Activated naive CD8-positive, alpha-beta T cell treated with anti-CD3 and anti-CD28 coated beads, Interleukin-2, amount 50 U/mL, for 16 hours (primary cell): ENCODE measurements around the gene NOP53.
"Not testable (repeated sequence)": the region's sequence is repeated elsewhere in the genome, so short reads cannot be mapped to it uniquely, and the experiment has no call there.

Experiments used
- DNase-seq: peaks from one replicate; pipeline ENCODE4 v3.0.0-alpha.2; 2020; ENCODE audit warnings: low read depth, low spot score

The NOP53 gene

DNA sequence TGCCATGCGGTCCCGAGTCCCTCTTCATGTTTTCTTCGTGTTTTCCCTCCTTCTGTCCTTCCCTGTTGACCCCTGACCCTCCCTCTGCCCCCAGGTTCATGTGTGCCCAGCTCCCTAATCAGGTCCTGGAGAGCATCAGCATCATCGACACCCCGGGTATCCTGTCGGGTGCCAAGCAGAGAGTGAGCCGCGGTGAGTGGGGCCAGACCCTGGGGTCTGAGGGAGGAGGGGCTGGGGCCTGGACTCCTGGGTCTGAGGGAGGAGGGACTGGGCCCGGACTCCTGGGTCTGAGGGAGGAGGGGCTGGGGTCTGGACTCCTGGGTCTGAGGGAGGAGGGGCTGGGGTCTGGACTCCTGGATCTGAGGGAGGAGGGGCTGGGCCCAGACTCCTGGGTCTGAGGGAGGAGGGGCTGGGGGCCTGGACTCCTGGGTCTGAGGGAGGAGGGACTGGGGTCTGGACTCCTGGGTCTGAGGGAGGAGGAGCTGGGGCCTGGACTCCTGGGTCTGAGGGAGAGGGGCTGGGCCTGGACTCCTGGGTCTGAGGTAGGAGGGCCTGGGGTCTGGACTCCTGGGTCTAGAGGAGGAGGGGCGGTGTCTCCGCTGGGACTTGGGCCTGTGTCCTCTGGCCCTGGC, 26.8 kb upstream of the NOP53 start:
- DNase-seq: not testable (repeated sequence)

DNA sequence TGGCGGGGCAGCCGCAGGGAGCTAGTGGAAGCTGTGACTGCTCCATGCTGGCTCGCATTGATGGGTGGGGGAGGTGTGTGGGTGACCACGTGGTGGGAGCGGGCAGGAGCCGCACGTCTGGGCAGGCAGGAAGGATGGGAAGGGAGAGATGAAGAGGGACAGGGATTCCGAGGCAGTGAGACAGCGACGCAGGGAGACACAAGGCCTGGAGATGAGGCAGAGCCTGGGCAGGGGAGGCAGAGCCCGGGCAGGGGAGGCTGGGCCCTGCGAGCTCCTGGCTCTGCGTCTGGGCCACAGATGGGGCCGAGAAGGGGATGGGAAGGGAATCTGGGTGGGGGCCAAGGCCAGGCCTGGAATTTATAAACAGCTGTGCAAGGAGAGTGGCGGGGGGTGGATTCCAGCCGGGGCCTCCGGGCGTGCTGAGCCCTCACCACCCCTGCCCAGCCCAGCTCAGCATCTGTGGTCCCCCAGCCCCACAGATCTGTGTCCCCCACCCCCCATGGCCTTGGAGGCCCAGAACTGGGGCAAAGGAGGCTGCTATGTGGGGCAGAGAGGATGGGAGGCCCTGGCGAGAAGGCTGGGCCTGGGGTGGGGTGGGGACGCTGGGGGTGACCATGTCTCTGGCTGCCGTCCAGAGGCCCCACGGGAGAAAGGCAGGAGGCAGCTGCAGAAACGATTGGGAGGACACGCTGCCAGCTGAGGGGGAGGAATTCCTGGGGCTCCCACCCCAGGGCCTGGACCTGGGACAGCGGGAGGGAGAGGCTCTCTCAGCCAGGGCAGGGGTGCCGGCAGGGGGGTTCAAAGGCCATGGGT, 26.1 kb upstream of the NOP53 start:
- no peak for DNase-seq

DNA sequence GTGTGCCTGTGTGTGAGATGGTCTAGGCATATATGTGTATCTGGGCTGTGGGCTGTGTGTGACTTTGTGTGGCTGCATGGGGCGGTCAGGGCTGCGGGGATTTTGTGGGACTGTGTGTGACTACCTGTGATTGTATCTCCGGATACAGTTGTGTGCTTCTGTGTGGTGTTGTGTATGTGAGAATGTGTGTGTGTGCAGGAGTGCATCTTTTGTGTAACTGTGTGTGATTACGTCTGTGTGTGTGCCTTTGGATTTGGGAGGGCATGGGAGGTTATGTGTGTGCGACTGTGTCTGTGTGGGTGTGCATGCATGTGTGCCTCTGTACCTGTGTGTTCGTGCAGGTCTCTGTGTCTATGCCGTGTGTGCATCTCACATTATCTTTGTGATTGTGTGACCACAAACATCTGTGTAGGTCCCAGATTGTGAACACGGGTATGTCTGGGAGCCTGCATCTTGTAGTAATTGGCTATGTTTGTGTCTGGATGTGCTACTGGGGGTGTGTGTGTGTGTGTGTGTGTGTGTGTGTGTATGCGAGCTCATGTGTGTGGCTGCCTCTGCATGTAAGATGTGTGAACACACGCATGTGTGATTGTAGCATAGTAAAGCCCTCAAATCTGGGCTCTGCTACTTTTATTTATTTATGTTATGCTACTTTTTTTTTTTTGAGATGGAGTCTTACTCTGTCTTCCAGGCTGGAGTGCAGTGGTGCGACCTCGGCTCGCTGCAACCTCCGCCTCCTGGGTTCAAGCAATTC, 24.5 kb upstream of the NOP53 start:
- no peak for DNase-seq

DNA sequence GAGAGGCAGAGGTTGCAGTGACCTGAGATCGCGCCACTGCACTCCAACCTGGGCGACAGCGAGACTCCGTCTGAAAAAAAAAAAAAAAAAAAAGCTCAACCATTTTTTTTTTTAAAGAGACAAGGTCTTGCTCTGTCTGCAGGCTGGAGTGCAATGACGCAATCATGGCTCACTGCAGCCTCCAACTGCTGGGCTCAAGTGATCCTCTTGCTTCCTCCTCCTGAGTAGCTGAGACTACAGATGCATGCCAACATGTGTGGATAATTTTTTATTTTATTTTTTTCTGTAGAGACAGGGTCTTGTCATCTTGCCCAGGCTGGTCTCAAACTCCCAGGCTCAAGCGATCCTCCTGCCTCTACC, 21.8 kb upstream of the NOP53 start:
- DNase-seq: no peak

DNA sequence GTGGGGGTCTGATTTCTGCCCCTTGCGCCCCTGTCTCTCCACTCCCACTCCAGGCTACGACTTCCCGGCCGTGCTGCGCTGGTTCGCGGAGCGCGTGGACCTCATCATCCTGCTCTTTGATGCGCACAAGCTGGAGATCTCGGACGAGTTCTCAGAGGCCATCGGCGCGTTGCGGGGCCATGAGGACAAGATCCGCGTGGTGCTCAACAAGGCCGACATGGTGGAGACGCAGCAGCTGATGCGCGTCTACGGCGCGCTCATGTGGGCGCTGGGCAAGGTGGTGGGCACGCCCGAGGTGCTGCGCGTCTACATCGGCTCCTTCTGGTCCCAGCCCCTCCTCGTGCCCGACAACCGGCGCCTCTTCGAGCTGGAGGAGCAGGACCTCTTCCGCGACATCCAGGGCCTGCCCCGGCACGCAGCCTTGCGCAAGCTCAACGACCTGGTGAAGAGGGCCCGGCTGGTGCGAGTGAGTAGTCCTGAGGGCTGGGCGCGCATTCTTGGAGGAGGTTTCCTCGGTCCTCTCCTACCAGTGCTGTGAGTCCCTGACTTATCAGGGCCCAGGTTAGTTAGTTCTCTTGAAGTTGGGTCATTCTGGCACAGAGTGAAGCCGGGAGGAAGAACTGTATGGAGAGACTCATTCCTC, 19.5 kb upstream of the NOP53 start:
- no peak for DNase-seq

DNA sequence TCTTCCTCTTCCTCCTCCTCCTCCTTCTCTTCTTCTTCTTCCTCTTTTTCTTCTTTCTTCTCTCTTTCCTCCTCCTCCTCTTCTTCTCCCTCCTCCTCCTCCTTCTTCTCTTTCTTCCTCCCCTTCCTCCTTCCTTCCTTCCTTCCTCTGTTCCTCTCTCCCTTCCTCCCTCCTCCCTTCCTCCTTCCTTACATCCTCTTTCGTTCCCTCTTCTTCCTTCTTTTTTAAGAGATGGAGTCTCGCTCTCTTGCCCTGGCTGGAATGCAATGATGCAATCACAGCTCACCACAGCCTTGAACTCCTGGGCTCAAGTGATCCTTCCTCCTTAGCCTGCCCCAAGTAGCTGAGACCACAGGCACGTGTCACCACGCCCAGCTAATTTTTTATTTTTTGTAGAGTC, 18.9 kb upstream of the NOP53 start:
- DNase-seq: no peak

DNA sequence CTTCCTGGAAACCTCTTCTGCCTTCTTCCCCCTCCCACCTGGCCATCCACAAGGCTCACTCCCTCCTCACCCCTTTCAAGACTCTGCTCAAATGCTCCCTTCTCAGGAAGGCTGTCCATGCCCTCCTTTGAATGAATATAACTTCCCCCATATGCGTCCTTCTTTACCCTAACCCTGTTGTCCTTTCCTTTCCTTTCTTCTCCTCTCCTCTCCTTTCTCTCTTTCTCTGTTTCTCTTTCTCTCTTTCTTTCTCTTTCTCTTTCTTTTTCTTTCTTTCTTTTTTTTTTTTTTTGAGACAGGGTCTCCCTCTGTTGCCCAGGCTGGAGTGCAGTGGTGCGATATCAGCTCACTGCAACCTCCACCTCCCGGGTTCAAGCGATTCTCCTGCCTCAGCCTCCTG, 17.1 kb upstream of the NOP53 start:
- not testable (repeated sequence) for DNase-seq

DNA sequence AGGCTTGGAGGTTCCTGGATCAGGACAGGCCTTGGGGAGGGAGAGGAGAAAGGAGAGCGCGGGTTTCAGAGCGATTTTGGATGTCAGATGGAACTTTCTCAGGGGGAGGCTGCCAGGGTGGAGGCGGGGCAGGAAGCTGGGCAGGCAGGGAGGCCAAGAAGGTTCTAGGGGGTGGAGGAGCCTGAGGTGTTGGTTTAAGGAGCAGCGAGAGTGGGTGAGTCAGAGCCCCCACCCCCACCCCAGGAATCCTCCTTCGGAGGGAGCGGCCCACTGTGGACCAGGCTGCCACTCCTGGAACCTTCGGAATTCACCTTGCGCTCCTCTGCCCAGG, 15.9 kb upstream of the NOP53 start:
- no peak for DNase-seq

DNA sequence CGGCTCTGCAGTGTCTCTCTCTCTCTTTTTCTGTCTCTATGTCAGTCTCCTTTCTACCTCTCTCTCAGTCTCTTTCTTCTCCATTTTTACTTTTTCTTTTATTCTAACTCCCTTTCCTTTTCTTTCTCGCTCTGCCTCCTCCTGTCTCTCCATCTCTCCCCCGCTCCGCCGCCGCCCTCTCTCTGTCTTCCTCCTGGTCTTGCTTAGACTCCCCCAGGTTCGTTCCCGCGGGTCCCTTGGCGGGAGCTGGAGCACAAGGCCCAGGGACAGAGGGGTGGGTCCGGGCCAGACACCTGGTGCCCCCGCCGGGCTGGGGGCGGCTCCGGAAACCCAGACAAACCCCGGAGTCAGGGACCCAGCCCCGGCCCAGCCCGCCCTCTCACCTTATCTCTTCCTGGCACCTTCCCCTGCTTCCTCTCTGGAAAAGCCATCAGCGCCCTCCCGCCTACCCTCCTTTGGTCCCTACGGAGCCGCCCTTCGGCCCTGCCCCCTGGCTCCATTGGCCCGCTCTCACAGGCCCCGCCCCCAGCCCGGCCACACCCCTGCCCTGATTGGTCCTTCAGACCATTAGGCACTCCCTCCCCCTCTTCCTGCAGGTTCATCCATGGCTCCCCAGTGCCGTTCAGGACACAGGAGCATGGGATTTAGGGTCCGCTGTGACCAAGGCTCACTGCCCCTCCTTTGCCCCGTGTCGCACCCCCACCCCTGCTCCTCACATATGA, 15.4 kb upstream of the NOP53 start:
- DNase-seq: peak; percentile 23

DNA sequence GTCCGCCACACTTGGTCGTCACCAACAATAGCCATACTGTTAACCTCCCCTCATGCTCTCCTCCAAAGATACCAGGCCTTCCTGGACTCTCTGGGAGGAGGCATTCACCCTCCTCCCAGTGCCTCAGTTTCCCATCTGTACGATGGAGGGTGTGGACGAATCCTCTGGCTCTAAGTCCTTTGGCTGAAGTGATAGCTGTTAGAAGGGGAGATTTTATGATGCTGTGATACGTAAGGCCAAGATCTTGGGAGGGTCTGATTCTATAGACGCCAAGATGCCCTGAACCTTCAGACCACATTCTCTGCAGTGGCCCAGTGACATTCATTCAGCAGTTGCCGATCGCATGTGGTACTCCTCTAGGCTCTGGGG, 14.8 kb upstream of the NOP53 start:
- no peak for DNase-seq

DNA sequence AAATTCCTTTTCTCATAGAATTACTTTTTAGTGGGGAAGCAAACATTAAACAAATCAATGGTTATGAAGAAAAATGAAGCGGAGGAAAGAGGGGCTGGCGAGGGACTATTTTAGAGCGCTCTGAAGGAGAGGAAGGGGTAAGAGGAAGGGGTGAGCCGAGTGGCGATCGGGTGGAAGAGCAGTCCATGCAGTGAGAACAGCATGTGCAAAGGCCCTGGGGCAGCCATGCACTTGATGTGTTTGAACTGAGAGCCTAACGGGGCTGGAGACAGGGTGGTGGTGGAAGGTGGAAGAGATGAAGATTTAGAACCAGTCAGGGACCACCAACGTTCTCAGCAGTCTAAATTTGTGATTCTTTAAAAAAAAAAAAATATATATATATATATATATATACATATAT, 14.4 kb upstream of the NOP53 start:
- DNase-seq: no peak

DNA sequence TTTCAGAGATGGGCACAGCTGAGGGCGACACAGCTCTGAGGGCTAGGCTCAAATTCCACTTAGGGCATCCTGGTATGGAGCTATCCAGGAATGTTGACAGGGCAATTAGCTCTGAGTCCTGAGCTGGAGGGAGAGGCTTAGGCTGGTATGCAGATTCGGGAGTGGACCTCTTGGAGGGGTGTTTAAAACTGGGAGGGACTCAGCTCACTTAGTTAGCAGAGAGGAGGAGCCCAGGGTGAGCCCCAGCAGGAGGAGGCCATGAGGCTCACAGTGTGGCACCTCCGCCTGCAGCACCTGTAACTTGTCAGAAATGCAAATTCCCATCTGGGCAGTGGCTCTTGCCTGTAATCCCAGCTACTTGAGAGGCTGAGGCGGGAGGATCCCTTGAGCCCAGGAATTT, 10.2 kb upstream of the NOP53 start:
- DNase-seq: no peak

DNA sequence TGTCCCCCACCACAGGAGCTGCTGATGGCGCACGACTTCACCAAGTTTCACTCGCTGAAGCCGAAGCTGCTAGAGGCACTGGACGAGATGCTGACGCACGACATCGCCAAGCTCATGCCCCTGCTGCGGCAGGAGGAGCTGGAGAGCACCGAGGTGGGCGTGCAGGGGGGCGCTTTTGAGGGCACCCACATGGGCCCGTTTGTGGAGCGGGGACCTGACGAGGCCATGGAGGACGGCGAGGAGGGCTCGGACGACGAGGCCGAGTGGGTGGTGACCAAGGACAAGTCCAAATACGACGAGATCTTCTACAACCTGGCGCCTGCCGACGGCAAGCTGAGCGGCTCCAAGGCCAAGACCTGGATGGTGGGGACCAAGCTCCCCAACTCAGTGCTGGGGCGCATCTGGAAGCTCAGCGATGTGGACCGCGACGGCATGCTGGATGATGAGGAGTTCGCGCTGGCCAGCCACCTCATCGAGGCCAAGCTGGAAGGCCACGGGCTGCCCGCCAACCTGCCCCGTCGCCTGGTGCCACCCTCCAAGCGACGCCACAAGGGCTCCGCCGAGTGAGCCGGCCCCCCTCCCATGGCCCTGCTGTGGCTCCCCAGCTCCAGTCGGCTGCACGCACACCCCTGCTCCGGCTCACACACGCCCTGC, 4.4 kb upstream of the NOP53 start:
- DNase-seq: no peak

DNA sequence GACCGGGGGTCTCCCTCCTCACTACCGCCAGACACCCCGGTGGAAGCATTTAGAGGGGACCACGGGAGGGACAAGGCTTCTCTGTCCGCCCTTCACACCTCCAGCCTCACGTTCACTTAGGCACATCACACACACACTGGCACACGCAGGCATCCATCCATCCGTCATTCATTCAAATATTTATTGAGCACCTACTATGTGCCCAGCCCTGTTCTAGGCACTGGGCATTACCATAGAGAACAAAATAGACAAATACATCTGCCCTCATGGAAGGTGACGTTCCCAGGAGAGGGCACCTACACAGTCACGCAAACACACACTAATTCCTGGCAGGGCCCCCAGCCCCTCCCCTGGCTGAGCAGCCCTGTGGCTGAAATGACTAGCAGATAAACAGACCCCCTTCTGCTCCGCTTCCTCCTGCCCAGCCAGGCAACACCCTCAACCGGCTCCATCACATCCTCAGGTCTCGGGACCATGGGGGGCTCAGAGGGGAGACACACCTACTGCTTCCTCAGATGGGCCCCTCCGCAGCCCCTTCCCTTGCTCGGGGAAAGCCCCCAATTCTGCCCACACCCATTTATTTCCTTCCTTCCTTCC, 3.7 kb upstream of the NOP53 start:
- no peak for DNase-seq

DNA sequence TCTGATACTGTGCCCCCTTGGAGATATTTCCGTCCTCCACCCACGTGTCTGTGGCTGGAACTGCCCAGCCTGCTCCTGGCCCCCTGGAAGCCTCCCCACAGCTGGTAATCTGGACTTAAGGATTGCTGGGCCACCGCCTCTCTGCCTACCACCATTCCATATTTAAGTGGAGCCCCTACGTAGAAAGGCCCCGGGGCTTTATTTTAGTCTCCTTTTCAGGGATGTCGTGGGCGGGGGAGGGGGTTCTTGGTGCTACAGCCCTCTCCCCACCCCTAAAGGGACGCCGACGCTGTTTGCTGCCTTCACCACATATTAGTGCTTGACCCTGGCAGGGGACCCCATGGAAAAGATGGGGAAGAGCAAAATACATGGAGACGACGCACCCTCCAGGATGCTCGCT, 2.7 kb upstream of the NOP53 start:
- no peak for DNase-seq

DNA sequence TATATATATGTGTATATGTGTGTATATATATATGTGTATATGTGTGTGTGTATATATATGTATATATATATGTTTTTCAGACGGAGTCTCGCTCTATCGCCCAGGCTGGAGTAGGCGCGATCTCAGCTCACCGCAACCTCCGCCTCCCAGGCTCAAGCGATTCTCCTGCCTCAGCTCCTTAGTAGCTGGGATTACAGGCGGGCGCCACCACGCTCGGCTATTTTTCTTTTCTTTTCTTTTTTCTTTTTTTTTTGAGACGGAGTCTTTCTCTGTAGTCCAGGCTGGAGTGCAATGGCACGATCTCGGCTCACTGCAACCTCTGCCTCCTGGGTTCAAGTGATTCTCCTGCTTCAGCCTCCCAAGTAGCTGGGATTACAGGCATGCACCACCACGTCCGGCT, 783 bp downstream of the NOP53 start:
- DNase-seq: not testable (repeated sequence)

DNA sequence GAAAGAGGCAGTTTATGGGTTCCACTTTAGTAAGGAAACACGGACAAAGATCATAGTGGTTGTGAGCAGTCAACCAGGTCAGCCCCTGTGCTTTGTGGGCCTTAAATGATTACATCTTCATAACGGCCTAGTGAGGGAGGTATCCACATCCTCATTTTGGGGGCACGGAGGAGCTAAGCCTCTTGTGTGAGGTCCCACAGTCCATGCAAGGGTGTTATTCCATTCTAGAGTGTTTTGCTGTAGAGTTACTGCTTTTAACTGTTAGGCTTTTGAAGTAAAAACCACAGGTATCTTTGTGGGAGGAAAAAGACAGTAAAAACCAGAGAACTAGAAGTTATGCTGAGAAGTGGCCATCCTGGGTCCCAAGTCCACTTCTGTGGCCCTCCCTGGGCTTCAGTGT, 4.0 kb downstream of the NOP53 start:
- DNase-seq: no peak

DNA sequence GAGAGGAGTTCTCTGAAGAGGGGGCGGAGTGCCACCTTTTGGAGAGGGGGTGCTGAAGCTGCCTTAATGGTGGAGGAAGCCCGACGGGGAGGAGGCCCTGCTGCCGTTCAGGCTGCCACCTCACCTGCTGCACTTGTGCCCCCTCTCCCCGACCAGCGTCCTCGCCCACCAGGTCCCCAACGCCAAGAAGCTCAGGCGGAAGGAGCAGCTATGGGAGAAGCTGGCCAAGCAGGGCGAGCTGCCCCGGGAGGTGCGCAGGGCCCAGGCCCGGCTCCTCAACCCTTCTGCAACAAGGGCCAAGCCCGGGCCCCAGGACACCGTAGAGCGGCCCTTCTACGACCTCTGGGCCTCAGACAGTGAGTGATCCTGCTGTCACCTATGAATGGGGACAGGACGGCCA, 5.4 kb downstream of the NOP53 start:
- DNase-seq: no peak

DNA sequence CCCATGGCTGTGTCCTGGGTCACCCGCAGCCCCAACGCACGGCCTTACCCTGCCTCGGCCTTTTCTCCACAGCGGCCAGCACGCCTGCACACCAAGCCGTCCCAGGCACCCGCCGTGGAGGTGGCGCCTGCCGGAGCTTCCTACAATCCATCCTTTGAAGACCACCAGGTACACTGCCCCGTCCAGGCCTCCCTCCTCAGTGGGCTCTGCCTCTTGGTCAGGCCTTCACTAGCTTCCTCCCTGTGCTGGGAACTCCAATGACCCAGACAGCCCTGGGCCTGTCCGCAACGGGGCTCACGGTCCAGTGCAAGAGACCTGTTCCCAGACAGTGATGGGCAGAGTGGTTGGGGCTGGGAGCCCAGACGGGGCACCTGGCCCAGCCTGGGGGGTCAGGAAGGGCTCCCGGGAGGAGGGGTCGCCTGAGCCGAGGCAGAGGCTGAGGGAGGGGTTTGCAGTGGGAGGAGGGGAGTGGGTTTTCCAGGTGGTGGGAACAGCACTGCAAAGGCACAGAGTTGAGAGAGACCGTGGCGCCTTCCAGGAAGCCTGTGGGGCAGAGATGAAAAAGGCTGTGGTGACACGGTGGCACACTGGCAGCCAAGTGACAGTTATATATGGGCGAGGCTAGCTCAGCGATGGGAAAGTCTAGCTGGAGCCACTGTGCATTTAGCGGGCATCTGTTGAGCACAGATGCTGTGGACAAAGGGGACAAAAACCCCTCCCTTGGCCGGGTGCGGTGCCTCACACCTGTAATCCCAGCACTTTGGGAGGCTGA, 7.3 kb downstream of the NOP53 start:
- no peak for DNase-seq
